ENCODE measurements around the gene MIOX. TPM values are rescaled to one million over a fixed set of nuclear protein-coding genes. Genes with fewer than 3 reads are reported as not detected.

The MIOX gene
- total RNA-seq, 2 donors from 2014 or later, result not detected

GRCh38 chr22:50504369-50505211 lies 17.9 kb downstream of the MIOX start:
- Histone ChIP-seq H3K27ac (no peak overlapping the region), H3K9ac (ENCODE audit: low read depth in 2 of 2, low read length in 2 of 2) (no peak overlapping the region), H3K9me3 (no peaks in the 10 kb centered on the region), H3K36me3 (peaks cover 9% of the 10 kb centered on the region), H3K27me3 (no peaks in the 10 kb centered on the region), H3K4me3 (no peak overlapping the region), H3K4me1 (peaks cover 16% of the 10 kb centered on the region)
- no peak for TF ChIP-seq CTCF (IDR thresholded peaks at IDR 0.05)
- DNase-seq, result no peak
- intact Hi-C loops (cut with DNase I), result loop anchor here (10.0 kb wide), 1 partner anchor 250 kb away; the partner anchor contains the start of gene HDAC10

DNA sequence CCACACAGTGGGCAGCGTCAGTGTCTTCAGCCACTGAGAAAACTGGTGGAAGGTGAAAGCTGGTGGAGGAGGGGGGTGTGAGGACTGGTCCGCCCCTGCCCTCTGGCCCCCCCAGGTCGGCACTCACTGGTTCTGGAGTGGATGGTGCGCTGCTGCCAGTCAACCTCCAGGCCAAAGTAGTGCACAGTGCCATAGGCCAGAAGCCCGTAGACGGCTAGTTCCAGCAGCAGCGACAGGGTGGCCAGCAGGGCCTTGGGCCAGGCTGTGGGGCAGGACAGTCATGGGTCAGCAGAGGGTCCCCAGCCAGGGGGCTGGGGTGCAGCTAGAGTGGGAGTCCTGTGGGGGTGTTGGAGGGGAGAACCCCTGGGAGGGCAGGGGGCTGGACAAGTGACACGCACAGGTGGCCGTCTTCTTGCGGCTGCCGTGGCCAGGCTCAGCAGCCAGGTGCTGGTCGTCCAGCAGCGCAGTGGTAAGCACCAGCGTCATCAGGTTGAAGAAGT lies 18.7 kb downstream of the MIOX start:
- no peak overlapping the region for H3K27ac ChIP-seq
- H3K9me3 ChIP-seq, result no peaks in the 10 kb centered on the region
- H3K27me3 ChIP-seq, result no peaks in the 10 kb centered on the region
- TF ChIP-seq CTCF (IDR thresholded peaks at IDR 0.05), result no peak
- no peak overlapping the region for H3K4me3 ChIP-seq
- intact Hi-C loops (cut with DNase I), result loop anchor here (10.0 kb wide), 1 partner anchor 251 kb away; the partner anchor contains the start of gene HDAC10
- DNase-seq, result no peak
- no peak overlapping the region for H3K9ac ChIP-seq (ENCODE audit: low read depth in 2 of 2, low read length in 2 of 2)
- H3K36me3 ChIP-seq, result peaks cover 9% of the 10 kb centered on the region
- H3K4me1 ChIP-seq, result peaks cover 16% of the 10 kb centered on the region

DNA sequence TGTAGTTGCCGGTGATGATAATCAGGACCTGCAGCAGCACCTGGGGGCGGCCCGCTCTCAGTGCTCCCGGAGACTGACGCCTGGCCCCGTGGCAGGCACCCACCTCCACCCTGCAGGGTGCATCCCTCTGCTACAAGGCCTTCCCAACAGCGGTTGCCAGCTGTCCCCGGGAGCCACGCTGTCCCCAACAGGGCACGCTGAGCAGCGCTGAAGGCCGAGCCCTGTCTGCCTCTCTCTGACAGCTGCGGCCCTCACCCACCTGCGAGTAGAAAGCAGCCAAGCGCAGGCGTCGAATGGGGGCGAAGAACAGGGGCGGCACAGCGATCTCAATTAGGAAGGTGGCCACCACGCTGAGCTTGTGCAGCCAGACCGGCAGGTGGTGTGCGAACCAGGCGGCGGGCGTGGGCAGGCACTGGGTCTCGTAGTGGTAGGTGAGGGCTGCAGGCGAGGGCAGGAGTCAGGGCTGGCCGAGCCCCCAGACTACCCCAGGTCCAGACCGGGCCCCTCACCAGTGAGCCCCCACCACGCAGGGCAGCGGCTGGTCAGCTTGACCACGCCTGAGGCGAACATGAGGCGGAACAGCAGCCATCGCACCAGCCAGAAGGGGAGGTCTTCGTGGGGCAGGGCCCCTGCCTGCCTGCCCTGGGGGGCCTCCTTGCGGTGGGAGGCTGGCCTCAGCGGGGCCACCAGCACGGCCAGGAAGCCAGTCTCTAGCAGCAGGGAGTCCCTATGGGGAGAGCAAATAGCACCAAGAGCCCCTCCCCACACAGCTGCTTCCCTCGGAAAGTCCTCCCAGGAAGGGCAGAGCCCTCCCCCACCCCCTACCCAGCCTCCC lies 19.3 kb downstream of the MIOX start:
- H3K27me3 ChIP-seq, result no peaks in the 10 kb centered on the region
- H3K36me3 ChIP-seq, result peaks cover 9% of the 10 kb centered on the region
- peaks cover 16% of the 10 kb centered on the region for H3K4me1 ChIP-seq
- H3K9me3 ChIP-seq, result no peaks in the 10 kb centered on the region
- peak overlapping the region in 1 of 2 donors; percentile 91 for H3K9ac ChIP-seq (ENCODE audit: low read depth in 2 of 2, low read length in 2 of 2)
- no peak for TF ChIP-seq CTCF (IDR thresholded peaks at IDR 0.05)
- H3K4me3 ChIP-seq, result peak overlapping the region; percentile 70
- intact Hi-C loops (cut with DNase I), result loop anchor here (10.0 kb wide), 1 partner anchor 251 kb away; the partner anchor contains the start of gene HDAC10
- no peak for DNase-seq
- no peak overlapping the region for H3K27ac ChIP-seq

DNA sequence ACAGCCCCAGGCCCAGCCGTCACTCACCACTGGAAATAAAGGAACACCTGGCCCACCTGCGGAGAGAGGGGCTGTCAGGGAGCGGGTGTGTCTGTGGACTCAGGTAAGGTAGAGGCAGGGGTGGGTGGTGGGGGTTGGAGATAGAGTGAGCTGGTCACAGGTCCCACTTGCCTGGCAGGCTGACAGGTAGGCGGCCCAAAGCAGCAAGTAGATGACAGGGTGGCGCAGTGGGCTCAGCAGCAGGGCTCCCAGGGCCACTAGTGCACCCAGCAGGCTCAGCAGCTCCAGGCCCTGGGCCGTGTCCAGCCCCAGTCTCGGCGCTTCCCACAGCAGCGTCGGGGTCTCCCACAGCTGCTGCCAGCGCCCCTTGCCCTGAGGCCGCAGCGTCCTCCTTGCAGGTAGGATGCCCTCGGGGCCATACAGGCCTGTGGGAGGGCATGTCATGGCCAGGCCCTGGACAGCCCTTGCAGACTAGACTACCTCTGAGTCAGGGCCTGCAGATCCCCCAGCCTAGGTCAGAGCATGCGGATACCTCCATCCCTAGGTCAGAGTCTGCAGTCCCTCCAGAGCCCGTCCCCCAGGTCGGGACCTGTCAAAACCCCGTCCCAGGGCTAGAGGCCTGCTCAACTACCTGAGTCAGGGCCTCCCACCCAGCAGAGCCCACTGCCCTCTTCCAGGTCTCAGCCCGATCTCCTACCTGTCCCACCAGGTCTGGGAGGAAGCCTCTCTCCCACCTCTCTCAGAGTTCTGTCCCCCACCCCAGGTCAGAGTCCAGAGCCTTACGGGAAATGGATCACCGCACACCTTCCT lies 20.2 kb downstream of the MIOX start:
- peak overlapping the region; percentile 91 to 95 for H3K9ac ChIP-seq (ENCODE audit: low read depth in 2 of 2, low read length in 2 of 2)
- no peak for TF ChIP-seq CTCF (IDR thresholded peaks at IDR 0.05)
- H3K9me3 ChIP-seq, result no peaks in the 10 kb centered on the region
- intact Hi-C loops (cut with DNase I), result loop anchor here (10.0 kb wide), 1 partner anchor 252 kb away; the partner anchor contains the start of gene HDAC10
- no peak for DNase-seq
- H3K27me3 ChIP-seq, result no peaks in the 10 kb centered on the region
- peak overlapping the region; percentile 45 for H3K27ac ChIP-seq
- H3K36me3 ChIP-seq, result peaks cover 9% of the 10 kb centered on the region
- peaks cover 16% of the 10 kb centered on the region for H3K4me1 ChIP-seq
- H3K4me3 ChIP-seq, result peak overlapping the region; percentile 70

Data from colonic mucosa (tissue), 4 donors.